ENCODE data around the gene DMPK.
"Not testable (repeated sequence)": the region's sequence is repeated elsewhere in the genome, so short reads cannot be mapped to it uniquely, and the experiment has no call there.

Gene DMPK

GRCh38 chr19:45733160-45733810 lies 49.0 kb downstream of the DMPK start, which contains the start of gene MEIOSIN:
Gene MEIOSIN, plus strand, starts transcription at chr19:45733439. Its CDS starts 1,938 bp downstream, at chr19:45735377.
- no peak for DNase-seq

- DNase-seq = peak; percentile 97
Observed at GRCh38 chr19:45730368-45731288, 51.7 kb downstream of the DMPK start, which contains the start of gene FBXO46. Gene FBXO46, minus strand, starts transcription at chr19:45730896. Its CDS starts 17,401 bp downstream, at chr19:45713495.

- no peak for DNase-seq
Observed at GRCh38 chr19:45729800-45730290, 52.4 kb downstream of the DMPK start.

- not testable (repeated sequence) for DNase-seq
Observed at GRCh38 chr19:45728683-45729082, 53.6 kb downstream of the DMPK start.

- DNase-seq = not testable (repeated sequence)
Observed at GRCh38 chr19:45720065-45720464, 62.2 kb downstream of the DMPK start.
